Sigmoid colon (tissue), 7 donors: ENCODE results near the gene SLC34A3. TPM values are rescaled to one million over a fixed set of nuclear protein-coding genes. Genes with fewer than 3 reads are reported as not detected.

ENCODE experiments used
- DNase-seq: peaks from one replicate; pipeline ENCODE4 v3.0.0-alpha.2; 2019
- H3K27ac ChIP-seq, 4 donors: fragments of 200-600 bp; sonication (generic); one replicate each; pipeline ENCODE4 v1.5.1; 2016 to 2019; ENCODE audit warnings: mild to moderate bottlenecking in 1 of 4
- H3K27me3 ChIP-seq, 3 donors: fragments of 200-600 bp; sonication (generic); one replicate each; pipeline ENCODE4 v1.5.1; 2019; ENCODE audit warnings: mild to moderate bottlenecking in 1 of 3
- H3K36me3 ChIP-seq, 4 donors: fragments of 200-600 bp; sonication (generic); one replicate each; pipeline ENCODE4 v1.5.1; 2016 to 2019
- H3K4me1 ChIP-seq, 4 donors: fragments of 200-600 bp; sonication (generic); one replicate each; pipeline ENCODE4 v1.5.1; 2017 to 2019
- H3K4me3 ChIP-seq, 4 donors: fragments of 200-600 bp; sonication (generic); one replicate each; pipeline ENCODE4 v1.5.1; 2017 to 2019; ENCODE audit warnings: mild to moderate bottlenecking in 2 of 4, moderate library complexity in 1 of 4
- H3K9me3 ChIP-seq, 4 donors: fragments of 200-600 bp in 3 of 4; sonication (generic) in 3 of 4; one replicate each; pipeline versions ENCODE4 v1.5.1 to v1.6.1; 2013 to 2019
- CTCF ChIP-seq, 4 experiments: fragments of 450-650 bp in 3 of 4; fragments of 200-600 bp in 1 of 4; IDR thresholded peaks; one replicate each; pipeline ENCODE4 v1.5.1; 2016 to 2019; ENCODE audit warnings: antibody characterized with exemption in 4 of 4, mild to moderate bottlenecking in 3 of 4, moderate library complexity in 2 of 4
- EP300 ChIP-seq, 4 donors: sonication (generic); formaldehyde crosslinking; IDR thresholded peaks; one replicate each; pipeline ENCODE4 v1.6.1; 2017; ENCODE audit warnings: antibody characterized with exemption in 4 of 4
- POLR2A ChIP-seq, 2 donors: fragments of 450-650 bp; IDR thresholded peaks; one replicate each; pipeline ENCODE4 v1.6.1; 2016; ENCODE audit warnings: antibody characterized with exemption in 2 of 2, mild to moderate bottlenecking in 2 of 2, moderate library complexity in 2 of 2
- POLR2AphosphoS5 ChIP-seq, 4 donors: sonication (generic); formaldehyde crosslinking; IDR thresholded peaks; one replicate each; pipeline ENCODE4 v1.6.1; 2017; ENCODE audit warnings: antibody characterized with exemption in 4 of 4
- WGBS, 2 donors: extraction: QIAGEN DNeasy Blood & Tissue Kit; methylation state at CpG; one replicate each; pipeline ENCODE4 v1.1.7; 2013; 5-methylcytosine and 5-hydroxymethylcytosine counted together
- intact Hi-C: fragments of 100-400 bp; cut with DNase I; formaldehyde crosslinking; loops from one replicate; pipeline ENCODE4 v1.15.1; 2023
- polyA plus RNA-seq, 3 donors: library from polyadenylated mRNA; stranded (reverse); fragments of 200-250 nt; gene quantifications; one replicate each; pipeline ENCODE4 v1.2.3, GENCODE V29; 2013
- total RNA-seq, 4 donors: library from RNA; depleted of rRNA; stranded (reverse); fragments of >200 nt; gene quantifications; one replicate each; pipeline ENCODE4 v1.1.0, GENCODE V29; 2016
- donor health status: healthy with polysubstance abuse.
- donor health status: Bipolar disorder and iron deficiency.
- donor health status: healthy.

Gene SLC34A3
- total and polyA plus RNA-seq, 7 donors: not detected

DNA sequence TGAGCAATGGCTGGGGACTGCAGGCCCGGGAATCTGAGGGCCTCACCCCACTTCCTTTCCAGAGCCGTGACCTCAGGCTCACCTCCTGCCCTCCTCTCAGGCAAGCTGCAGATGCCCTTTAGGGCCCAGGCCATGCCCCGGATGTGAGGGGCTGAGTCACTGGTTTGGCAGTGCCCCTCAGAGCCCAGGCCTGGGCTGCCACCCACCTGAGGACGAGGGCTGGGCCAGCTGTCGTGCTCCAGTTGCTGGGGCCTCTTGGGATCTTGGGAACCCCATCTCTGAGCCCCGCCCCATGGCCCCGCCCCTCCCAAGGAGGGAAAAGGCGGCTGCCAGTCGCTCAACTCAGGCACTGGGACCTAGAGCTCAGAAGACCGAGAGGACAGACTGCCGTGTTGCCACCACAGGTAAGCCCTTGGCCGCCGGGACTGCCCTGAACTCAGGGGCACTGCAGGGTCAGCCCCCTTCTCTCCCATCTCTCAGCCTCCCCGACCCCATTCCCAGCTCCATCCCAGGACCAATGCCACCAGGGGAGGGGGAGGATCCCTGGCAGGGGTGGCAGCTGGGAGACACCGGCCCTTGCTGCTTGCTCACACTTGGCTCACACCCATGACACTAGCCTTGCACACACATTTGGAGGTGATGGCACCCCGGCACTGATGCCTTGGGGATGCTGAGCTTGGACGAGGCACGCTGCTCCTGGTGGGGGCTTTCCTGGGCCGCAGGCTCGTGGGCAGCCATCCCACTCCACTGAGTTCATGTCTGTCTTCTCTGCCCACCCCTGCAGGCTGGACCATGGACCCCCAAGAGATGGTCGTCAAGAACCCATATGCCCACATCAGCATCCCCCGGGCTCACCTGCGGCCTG, 5.6 kb upstream of the SLC34A3 start, which contains the start of gene CYSRT1:
CYSRT1 (plus strand) TSS at position 345 of the 865 bp plus-strand sequence; CDS start at position 793, 448 bp downstream.
- WGBS, 2 donors: 41 to 53% methylated on average over 23 of the region's 23 CpGs
- Histone ChIP-seq H3K9me3 (no peaks in the 10 kb centered on the region), H3K27ac (peak within 1 kb of the TSS; percentile 84 to 91 (median 88)), H3K4me1 (peaks cover 0 to 31% (median 24%) of the 10 kb centered on the region in 4 donors), H3K36me3 (no peaks in the 10 kb centered on the region), H3K4me3 (peak within 1 kb of the TSS; percentile 54 to 65 (median 60)), H3K27me3 (peaks cover 13 to 22% (median 21%) of the 10 kb centered on the region in 3 donors)
- no peak for DNase-seq
- TF ChIP-seq CTCF (IDR thresholded peaks at IDR 0.05) (no peak), POLR2A (IDR thresholded peaks at IDR 0.05) (no peak), POLR2AphosphoS5 (IDR thresholded peaks at IDR 0.05) (no peak), EP300 (IDR thresholded peaks at IDR 0.05) (no peak)
- intact Hi-C loops: loop anchor here (5.0 kb wide), 1 partner anchor 38 kb away; the partner anchor contains the start of genes ANAPC2 and SSNA1

GRCh38 chr9:137225699-137226331, 4.9 kb upstream of the SLC34A3 start:
- Histone ChIP-seq H3K36me3 (no peaks in the 10 kb centered on the region), H3K27me3 (peaks cover 18 to 29% (median 28%) of the 10 kb centered on the region in 3 donors), H3K9me3 (no peaks in the 10 kb centered on the region), H3K27ac (no peak overlapping the region), H3K4me3 (no peak overlapping the region), H3K4me1 (peaks cover 0 to 31% (median 24%) of the 10 kb centered on the region in 4 donors)
- TF ChIP-seq CTCF (IDR thresholded peaks at IDR 0.05) (no peak), POLR2AphosphoS5 (IDR thresholded peaks at IDR 0.05) (no peak), POLR2A (IDR thresholded peaks at IDR 0.05) (no peak), EP300 (IDR thresholded peaks at IDR 0.05) (no peak)
- no peak for DNase-seq
- intact Hi-C loops: no loop called here
- WGBS, 2 donors: 84 to 85% methylated on average over 21 of the region's 21 CpGs

- WGBS, 2 donors: 50 to 73% methylated on average over 18 of the region's 18 CpGs
- no peak for DNase-seq
- Histone ChIP-seq H3K27ac (no peak overlapping the region), H3K9me3 (no peaks in the 10 kb centered on the region), H3K4me3 (no peak overlapping the region), H3K4me1 (peaks cover 0 to 26% (median 17%) of the 10 kb centered on the region in 4 donors), H3K36me3 (no peaks in the 10 kb centered on the region), H3K27me3 (peaks cover 23 to 36% (median 35%) of the 10 kb centered on the region in 3 donors)
- intact Hi-C loops: no loop called here
- TF ChIP-seq CTCF (IDR thresholded peaks at IDR 0.05) (no peak), POLR2AphosphoS5 (IDR thresholded peaks at IDR 0.05) (no peak), EP300 (IDR thresholded peaks at IDR 0.05) (no peak), POLR2A (IDR thresholded peaks at IDR 0.05) (no peak)
Observed at GRCh38 chr9:137226338-137227053, 4.2 kb upstream of the SLC34A3 start.

DNA sequence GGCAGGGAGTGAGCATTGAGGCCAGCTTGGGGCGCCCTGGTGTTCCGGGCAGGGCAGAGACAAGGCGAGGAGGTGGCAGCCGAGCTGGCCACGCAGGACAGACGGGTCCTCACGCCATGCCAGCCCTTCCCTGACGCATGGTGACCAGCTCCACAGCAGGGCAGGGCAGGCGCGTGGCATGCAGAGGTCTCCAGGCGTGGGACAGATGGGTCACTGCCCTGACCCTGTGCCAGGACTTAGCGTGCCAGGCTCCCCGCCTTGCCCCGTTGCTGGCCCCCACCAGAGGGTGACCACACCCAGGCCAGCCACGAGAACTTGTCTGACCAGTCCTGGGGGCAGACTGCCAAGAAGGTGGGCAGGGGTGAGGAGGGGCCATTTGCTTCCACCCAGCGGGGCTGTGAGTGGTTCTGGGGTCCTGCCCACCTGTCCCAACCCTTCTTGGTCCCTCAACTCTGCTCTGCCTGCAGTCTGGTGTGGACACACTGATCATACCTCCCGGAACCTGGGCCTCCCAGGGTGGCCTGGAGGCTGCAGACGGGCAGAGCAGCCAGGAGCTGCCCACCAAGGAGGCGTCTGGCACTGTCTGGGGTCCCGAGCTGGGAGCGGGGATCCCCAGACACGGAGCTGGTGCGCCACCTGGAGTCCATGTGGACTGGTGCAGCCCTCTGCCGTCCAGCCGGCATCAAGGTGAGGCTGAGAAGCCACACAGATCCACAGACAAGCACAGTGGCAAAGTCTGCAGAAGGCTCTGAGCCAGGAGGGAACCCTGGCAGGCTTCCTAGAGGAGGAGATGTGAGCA, 3.4 kb upstream of the SLC34A3 start, which contains the start of gene RNF224:
RNF224 (plus strand) TSS at position 449 of the 799 bp plus-strand sequence. CDS start 834 bp downstream, outside the sequence.
- intact Hi-C loops: no loop called here
- no peaks in the 10 kb centered on the region for H3K36me3 ChIP-seq
- no peak within 1 kb of the TSS for H3K27ac ChIP-seq
- peak; percentile 85 for DNase-seq
- H3K9me3 ChIP-seq: no peaks in the 10 kb centered on the region
- peak; percentile 68 to 90 (median 86) for TF ChIP-seq CTCF (IDR thresholded peaks at IDR 0.05)
- no peak for TF ChIP-seq POLR2A (IDR thresholded peaks at IDR 0.05)
- WGBS, 2 donors: 8 to 38% methylated on average over 25 of the region's 25 CpGs
- H3K27me3 ChIP-seq: peaks cover 26 to 44% (median 43%) of the 10 kb centered on the region in 3 donors
- peaks cover 0 to 22% (median 14%) of the 10 kb centered on the region in 4 donors for H3K4me1 ChIP-seq
- H3K4me3 ChIP-seq: no peak within 1 kb of the TSS
